CD4-positive, alpha-beta memory T cell (primary cell): ENCODE measurements around the gene ZNF629. TPM values are rescaled to one million over a fixed set of nuclear protein-coding genes. Genes with fewer than 3 reads are reported as not detected.

Experiments
- CTCF ChIA-PET: fragments of 350-600 bp; sonication (Branson Sonifier 250); formaldehyde crosslinking; loops from one replicate; lab custom pipeline; 2021; ENCODE audit warnings: inconsistent platforms; ENCODE audit not compliant: partially characterized antibody; lab: Charles Lee
- POLR2A ChIA-PET: fragments of 350-600 bp; sonication (Branson Sonifier 250); formaldehyde crosslinking; loops from one replicate; lab custom pipeline; 2021; ENCODE audit not compliant: partially characterized antibody; lab: Charles Lee
- DNase-seq, 5 donors: peaks; one replicate each; pipeline versions ENCODE4 v3.0.0 to v3.0.0-alpha.2; 2020 to 2022; ENCODE audit warnings: mixed read lengths in 1 of 5
- H3K27ac ChIP-seq: one replicate; pipeline ENCODE4 v1.7.0; 2013; ENCODE audit warnings: low read depth, low read length
- H3K27me3 ChIP-seq: 2 replicates; pipeline ENCODE4 v1.7.0; 2013; ENCODE audit warnings: mild to moderate bottlenecking, low read length, moderate library complexity; ENCODE audit not compliant: insufficient read depth
- H3K36me3 ChIP-seq: 2 replicates; pipeline ENCODE4 v1.7.0; 2013; ENCODE audit warnings: mild to moderate bottlenecking, low read length, moderate library complexity; ENCODE audit not compliant: insufficient read depth
- H3K4me1 ChIP-seq: 2 replicates; pipeline ENCODE4 v1.7.0; 2013; ENCODE audit warnings: mild to moderate bottlenecking, low read length, moderate library complexity; ENCODE audit not compliant: insufficient read depth
- H3K4me3 ChIP-seq, 2 donors: one replicate each; pipeline ENCODE4 v1.7.0; 2013; ENCODE audit warnings: low read length in 2 of 2, mild to moderate bottlenecking in 1 of 2
- H3K9me3 ChIP-seq, 2 donors: one replicate each; pipeline ENCODE4 v1.7.0; 2013; ENCODE audit warnings: low read length in 2 of 2, control low read depth in 1 of 2; ENCODE audit not compliant: control insufficient read depth in 1 of 2
- H3K27ac Mint-ChIP-seq, 7 donors: one replicate each; pipeline ENCODE4 v1.8.0; 2020 to 2021; ENCODE audit warnings: mixed read lengths in 7 of 7, mild to moderate bottlenecking in 6 of 7, inconsistent platforms in 3 of 7, moderate library complexity in 3 of 7
- H3K27me3 Mint-ChIP-seq, 2 donors: one replicate each; pipeline ENCODE4 v1.8.0; 2020 to 2021; ENCODE audit warnings: mixed read lengths in 2 of 2
- H3K36me3 Mint-ChIP-seq, 2 donors: one replicate each; pipeline ENCODE4 v1.8.0; 2020 to 2021; ENCODE audit warnings: mixed read lengths in 2 of 2, inconsistent platforms in 1 of 2, mild to moderate bottlenecking in 1 of 2
- H3K4me1 Mint-ChIP-seq, 4 donors: one replicate each; pipeline ENCODE4 v1.8.0; 2020 to 2021; ENCODE audit warnings: mixed read lengths in 4 of 4, mild to moderate bottlenecking in 1 of 4
- H3K4me3 Mint-ChIP-seq, 8 donors: one replicate each; pipeline ENCODE4 v1.8.0; 2020 to 2021; ENCODE audit warnings: mixed read lengths in 8 of 8, mild to moderate bottlenecking in 7 of 8, moderate library complexity in 6 of 8, inconsistent platforms in 3 of 8
- H3K9me3 Mint-ChIP-seq, 8 donors: one replicate each; pipeline ENCODE4 v1.8.0; 2020 to 2021; ENCODE audit warnings: mixed read lengths in 8 of 8, mild to moderate bottlenecking in 5 of 8, inconsistent platforms in 3 of 8, moderate library complexity in 1 of 8
- intact Hi-C: fragments of 100-400 bp; cut with micrococcal nuclease; formaldehyde crosslinking; loops from one replicate; pipeline ENCODE4 v1.15.1; 2023
- polyA plus RNA-seq, 2 donors: library from polyadenylated mRNA; unstranded; fragments of 300-500 nt; fragmentation: Illumina TruSeq; gene quantifications; one replicate each; pipeline ENCODE4 v1.2.3, GENCODE V29; 2021
- total RNA-seq, 2 experiments: library from RNA; stranded (reverse); gene quantifications; one replicate each; pipeline ENCODE4 v1.2.3, GENCODE V29; 2021

The ZNF629 gene
- total and polyA plus RNA-seq, 4 experiments from 2014 or later, result 0.07 to 5.4 (median 2.8) TPM

GRCh38 chr16:30787613-30788378 lies 791 bp upstream of the ZNF629 start:
- H3K4me3 Mint-ChIP-seq, result peak overlapping the region; percentile 78 to 85 (median 80)
- Histone ChIP-seq H3K27me3 (peaks cover 5% of the 10 kb centered on the region), H3K4me3 (peak overlapping the region; percentile 36 to 44), H3K9me3 (no peaks in the 10 kb centered on the region), H3K27ac (no peak overlapping the region), H3K36me3 (no peaks in the 10 kb centered on the region), H3K4me1 (peaks cover 10% of the 10 kb centered on the region)
- no peaks in the 10 kb centered on the region for H3K9me3 Mint-ChIP-seq
- peaks cover 3% of the 10 kb centered on the region in 2 donors for H3K36me3 Mint-ChIP-seq
- ChIA-PET CTCF (interaction anchor here (1.1 to 1.5 kb wide), 2 partner anchors 17 to 27 kb away, joined by 3 to 4 read pairs; no protein-coding TSS in a partner anchor), POLR2A (interaction anchor here (0.9 to 2.1 kb wide), 3 partner anchors 18 to 87 kb away, joined by 4 to 12 read pairs (median 5); no protein-coding TSS in a partner anchor)
- peaks cover 5 to 26% (median 17%) of the 10 kb centered on the region in 4 donors for H3K4me1 Mint-ChIP-seq
- peaks cover 3 to 5% of the 10 kb centered on the region in 2 donors for H3K27me3 Mint-ChIP-seq
- no peak overlapping the region for H3K27ac Mint-ChIP-seq
- DNase-seq, result no peak
- intact Hi-C loops, result loop anchor here (1.0 kb wide), 2 partner anchors 12 to 18 kb away; no protein-coding TSS in a partner anchor

- DNase-seq, result no peak
- peaks cover 3 to 5% of the 10 kb centered on the region in 2 donors for H3K27me3 Mint-ChIP-seq
- no peaks in the 10 kb centered on the region for H3K36me3 ChIP-seq
- no peak overlapping the region for H3K27ac ChIP-seq
- no peaks in the 10 kb centered on the region for H3K9me3 Mint-ChIP-seq
- H3K36me3 Mint-ChIP-seq, result peaks cover 3% of the 10 kb centered on the region in 2 donors
- ChIA-PET CTCF (interaction anchor here (1.5 kb wide), 1 partner anchor 28 kb away, joined by 4 read pairs; no protein-coding TSS in a partner anchor), POLR2A (interaction anchor here (0.9 to 1.5 kb wide), 2 partner anchors 19 to 88 kb away, joined by 4 to 12 read pairs; no protein-coding TSS in a partner anchor)
- H3K4me3 ChIP-seq, result peak overlapping the region in 1 of 2 donors; percentile 44
- H3K27ac Mint-ChIP-seq, result peak overlapping the region in 3 of 7 donors; percentile 23 to 70 (median 66)
- peaks cover 5% of the 10 kb centered on the region for H3K27me3 ChIP-seq
- peak overlapping the region; percentile 59 to 78 (median 72) for H3K4me3 Mint-ChIP-seq
- H3K4me1 Mint-ChIP-seq, result peaks cover 5 to 26% (median 17%) of the 10 kb centered on the region in 4 donors
- no peaks in the 10 kb centered on the region for H3K9me3 ChIP-seq
- intact Hi-C loops, result no loop called here
- peaks cover 10% of the 10 kb centered on the region for H3K4me1 ChIP-seq
These were observed 680 bp downstream of the ZNF629 start for GRCh38 chr16:30786115-30786935.

- no peaks in the 10 kb centered on the region for H3K9me3 Mint-ChIP-seq
- CTCF ChIA-PET, result interaction anchor here (0.6 kb wide), 1 partner anchor 1340 kb away, joined by 3 read pairs; no protein-coding TSS in a partner anchor
- peaks cover 3% of the 10 kb centered on the region in 2 donors for H3K36me3 Mint-ChIP-seq
- intact Hi-C loops, result no loop called here
- H3K4me1 Mint-ChIP-seq, result peaks cover 5 to 26% (median 17%) of the 10 kb centered on the region in 4 donors
- POLR2A ChIA-PET, result interaction anchor here (1.2 kb wide), 1 partner anchor 29 kb away, joined by 3 read pairs; no protein-coding TSS in a partner anchor
- Histone ChIP-seq H3K9me3 (no peaks in the 10 kb centered on the region), H3K27ac (no peak overlapping the region), H3K4me3 (no peak overlapping the region), H3K27me3 (peaks cover 5% of the 10 kb centered on the region), H3K4me1 (peaks cover 10% of the 10 kb centered on the region), H3K36me3 (no peaks in the 10 kb centered on the region)
- peaks cover 3 to 5% of the 10 kb centered on the region in 2 donors for H3K27me3 Mint-ChIP-seq
- no peak for DNase-seq
- peak overlapping the region; percentile 58 to 78 (median 66) for H3K4me3 Mint-ChIP-seq
- peak overlapping the region in 3 of 7 donors; percentile 10 to 66 (median 29) for H3K27ac Mint-ChIP-seq
These were observed 1.6 kb downstream of the ZNF629 start for GRCh38 chr16:30785126-30786106.

- peaks cover 3 to 5% of the 10 kb centered on the region in 2 donors for H3K27me3 Mint-ChIP-seq
- no peak overlapping the region for H3K4me3 ChIP-seq
- H3K27ac Mint-ChIP-seq, result no peak overlapping the region
- H3K27me3 ChIP-seq, result peaks cover 5% of the 10 kb centered on the region
- H3K4me1 Mint-ChIP-seq, result peaks cover 5 to 26% (median 17%) of the 10 kb centered on the region in 4 donors
- H3K9me3 ChIP-seq, result no peaks in the 10 kb centered on the region
- H3K36me3 ChIP-seq, result no peaks in the 10 kb centered on the region
- no peak for DNase-seq
- peaks cover 3% of the 10 kb centered on the region in 2 donors for H3K36me3 Mint-ChIP-seq
- intact Hi-C loops, result no loop called here
- no peaks in the 10 kb centered on the region for H3K9me3 Mint-ChIP-seq
- H3K4me1 ChIP-seq, result peaks cover 10% of the 10 kb centered on the region
- no peak overlapping the region for H3K27ac ChIP-seq
- POLR2A ChIA-PET, result interaction anchor here (1.2 kb wide), 1 partner anchor 30 kb away, joined by 3 read pairs; no protein-coding TSS in a partner anchor
- CTCF ChIA-PET, result interaction anchor here (0.6 to 1.5 kb wide), 2 partner anchors 22 to 1339 kb away, joined by 3 read pairs; no protein-coding TSS in a partner anchor
- peak overlapping the region in 1 of 8 donors; percentile 15 for H3K4me3 Mint-ChIP-seq
These were observed 2.8 kb downstream of the ZNF629 start for GRCh38 chr16:30784215-30784614.

GRCh38 chr16:30783280-30784109 lies 3.5 kb downstream of the ZNF629 start:
- Mint-ChIP-seq H3K27me3 (peaks cover 3 to 5% of the 10 kb centered on the region in 2 donors), H3K4me1 (peaks cover 5 to 26% (median 17%) of the 10 kb centered on the region in 4 donors), H3K27ac (no peak overlapping the region), H3K36me3 (peaks cover 3% of the 10 kb centered on the region in 2 donors), H3K4me3 (no peak overlapping the region), H3K9me3 (no peaks in the 10 kb centered on the region)
- Histone ChIP-seq H3K4me3 (no peak overlapping the region), H3K4me1 (peaks cover 10% of the 10 kb centered on the region), H3K9me3 (no peaks in the 10 kb centered on the region), H3K27ac (no peak overlapping the region), H3K27me3 (peaks cover 5% of the 10 kb centered on the region), H3K36me3 (no peaks in the 10 kb centered on the region)
- intact Hi-C loops, result no loop called here
- POLR2A ChIA-PET, result interaction anchor here (1.0 to 1.3 kb wide), 2 partner anchors 8 to 22 kb away, joined by 3 to 5 read pairs; no protein-coding TSS in a partner anchor
- CTCF ChIA-PET, result interaction anchor here (1.5 to 2.0 kb wide), 2 partner anchors 23 to 30 kb away, joined by 3 to 4 read pairs; no protein-coding TSS in a partner anchor
- no peak for DNase-seq
